Heart right ventricle (tissue), 16 donors: ENCODE data around the gene UBXN1. TPM values are rescaled to one million over a fixed set of nuclear protein-coding genes. Genes with fewer than 3 reads are reported as not detected.

Experiments
- ATAC-seq, 8 donors: fragments of 200-7000 bp; cut with Tn5 transposase; one replicate each; pipeline ENCODE4 v1.9.1; 2020; ENCODE audit warnings: mild to moderate bottlenecking in 8 of 8, moderate library complexity in 8 of 8, moderate number of reproducible peaks in 1 of 8
- DNase-seq, 2 donors: peaks; one replicate each; pipeline ENCODE4 v3.0.0-alpha.2; 2020
- H3K27ac ChIP-seq, 10 donors: fragments of 200-600 bp; sonication (generic) in 2 of 10; one replicate each; pipeline versions ENCODE4 v1.5.0 to v1.8.0; 2020 to 2022; ENCODE audit warnings: mild to moderate bottlenecking in 3 of 10
- H3K27me3 ChIP-seq, 7 donors: fragments of 200-600 bp; one replicate each; pipeline ENCODE4 v1.8.0; 2021 to 2022; ENCODE audit warnings: mild to moderate bottlenecking in 2 of 7
- H3K36me3 ChIP-seq, 9 donors: fragments of 200-600 bp; sonication (generic) in 1 of 9; one replicate each; pipeline versions ENCODE4 v1.5.0 to v1.8.0; 2020 to 2022; ENCODE audit warnings: mild to moderate bottlenecking in 2 of 9
- H3K4me1 ChIP-seq, 9 donors: fragments of 200-600 bp; sonication (generic) in 1 of 9; one replicate each; pipeline versions ENCODE4 v1.5.0 to v1.8.0; 2020 to 2022; ENCODE audit warnings: mild to moderate bottlenecking in 4 of 9
- H3K4me3 ChIP-seq, 10 donors: fragments of 200-600 bp; sonication (generic) in 2 of 10; one replicate each; pipeline versions ENCODE4 v1.5.0 to v1.8.0; 2020 to 2022; ENCODE audit warnings: mild to moderate bottlenecking in 7 of 10, moderate library complexity in 2 of 10
- H3K9me3 ChIP-seq, 11 donors: fragments of 200-600 bp in 10 of 11; sonication (generic) in 2 of 11; one replicate each; pipeline versions ENCODE4 v1.5.0 to v1.8.0; 2013 to 2022; ENCODE audit warnings: mild to moderate bottlenecking in 2 of 11, control low read depth in 1 of 11, moderate library complexity in 1 of 11
- WGBS, 2 donors: extraction: QIAGEN DNeasy Blood & Tissue Kit; methylation state at CpG; one replicate each; pipeline ENCODE4 v1.1.7; 2013; ENCODE audit warnings: inconsistent platforms in 1 of 2; 5-methylcytosine and 5-hydroxymethylcytosine counted together
- intact Hi-C, 10 donors: fragments of 100-400 bp; cut with DNase I; formaldehyde crosslinking; loops; one replicate each; pipeline versions ENCODE4 v1.11.1 to v1.14.2; 2022
- polyA plus RNA-seq, 2 donors: library from polyadenylated mRNA; stranded (reverse); fragments of 200-250 nt; gene quantifications; one replicate each; pipeline ENCODE4 v1.2.3, GENCODE V29; 2013
- total RNA-seq, 10 donors: library from RNA; stranded (reverse); fragmentation: NEBNext Ultra II Directional in 3 of 10; extraction: Animal tissue kit (Norgen Biotek cat#: 25700) in 3 of 10; gene quantifications; one replicate each; pipeline versions ENCODE4 v1.2.1 to v1.2.4, GENCODE V29; 2021 to 2023
- TF ChIP-seq, protein P1 (sequence below), 9 donors: fragments of 200-600 bp; sonication (generic) in 2 of 9; IDR thresholded peaks; one replicate each; pipeline versions ENCODE4 v1.5.0 to v1.8.0; 2021 to 2022; ENCODE audit warnings: antibody characterized with exemption in 9 of 9, mild to moderate bottlenecking in 5 of 9, moderate library complexity in 1 of 9
- donor health status: Arrhythmogenic right ventricular cardiomyopathy.
- donor health status: ischemic (EF 13 %, LVEDD 7.1; RV severe dilation, severe dysfunction).
- donor health status: healthy with polysubstance abuse.
- donor health status: DM: no; HTN: yes; CAD: no.
- donor health status: DM: no; HTN: no; CAD: no.
- donor health status: ischemic (EF 25% LVEDD 6.9; RV normal size, moderate dysfunction).
- donor health status: ischemic (EF 25% LVEDD 5.7; RV mildly dilated, moderate dysfunction).
- donor health status: healthy.
- donor health status: DM: yes; HTN: yes; CAD: no.
- donor health status: Ischemic cardiomyopathy.
- donor health status: ischemic (EF 35%, LVEDD 5.7; RV mildly dilated, moderate dysfunction).
- donor health status: nonischemic (EF 11% LVEDD 7.7; RV severe dilation, severe dysfunction).
- donor health status: DM: yes; HTN: yes; CAD: no.
- donor health status: PGD.
- donor health status: ischemic (EF 29% LVEDD 5.4; RV normal size, mild dysfunction).
- donor health status: nonischemic (EF 23%, LVEDD 6.1; RV moderate dilation, normal function).

Gene UBXN1
- total and polyA plus RNA-seq, 12 donors: 57.8 to 175 (median 82.4) TPM

- Histone ChIP-seq H3K27me3 (no peaks in the 10 kb centered on the region), H3K4me3 (no peak overlapping the region), H3K9me3 (no peaks in the 10 kb centered on the region), H3K4me1 (peaks cover 15 to 55% (median 33%) of the 10 kb centered on the region in 9 donors), H3K27ac (peak overlapping the region in 8 of 10 donors; percentile 50 to 78 (median 64)), H3K36me3 (peaks cover 0 to 73% (median 30%) of the 10 kb centered on the region in 9 donors)
- ATAC-seq (no peak), DNase-seq (no peak)
- 84 to 88% methylated on average over 6 of the region's 6 CpGs for WGBS, 2 donors
- TF ChIP-seq, protein P1, sequence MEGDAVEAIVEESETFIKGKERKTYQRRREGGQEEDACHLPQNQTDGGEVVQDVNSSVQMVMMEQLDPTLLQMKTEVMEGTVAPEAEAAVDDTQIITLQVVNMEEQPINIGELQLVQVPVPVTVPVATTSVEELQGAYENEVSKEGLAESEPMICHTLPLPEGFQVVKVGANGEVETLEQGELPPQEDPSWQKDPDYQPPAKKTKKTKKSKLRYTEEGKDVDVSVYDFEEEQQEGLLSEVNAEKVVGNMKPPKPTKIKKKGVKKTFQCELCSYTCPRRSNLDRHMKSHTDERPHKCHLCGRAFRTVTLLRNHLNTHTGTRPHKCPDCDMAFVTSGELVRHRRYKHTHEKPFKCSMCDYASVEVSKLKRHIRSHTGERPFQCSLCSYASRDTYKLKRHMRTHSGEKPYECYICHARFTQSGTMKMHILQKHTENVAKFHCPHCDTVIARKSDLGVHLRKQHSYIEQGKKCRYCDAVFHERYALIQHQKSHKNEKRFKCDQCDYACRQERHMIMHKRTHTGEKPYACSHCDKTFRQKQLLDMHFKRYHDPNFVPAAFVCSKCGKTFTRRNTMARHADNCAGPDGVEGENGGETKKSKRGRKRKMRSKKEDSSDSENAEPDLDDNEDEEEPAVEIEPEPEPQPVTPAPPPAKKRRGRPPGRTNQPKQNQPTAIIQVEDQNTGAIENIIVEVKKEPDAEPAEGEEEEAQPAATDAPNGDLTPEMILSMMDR (IDR thresholded peaks at IDR 0.05): no peak
- intact Hi-C loops: no loop called here
Measured at GRCh38 chr11:62712276-62712812, 33.5 kb upstream of the UBXN1 start.

- peak overlapping the region; percentile 47 to 75 (median 68) for H3K4me3 ChIP-seq
- DNase-seq (no peak), ATAC-seq (peak in 2 of 8 donors; percentile 1 to 5)
- H3K4me1 ChIP-seq: peaks cover 26 to 75% (median 48%) of the 10 kb centered on the region in 9 donors
- intact Hi-C loops: no loop called here
- WGBS, 2 donors: 59 to 69% methylated on average over 7 of the region's 7 CpGs
- no peaks in the 10 kb centered on the region for H3K27me3 ChIP-seq
- TF ChIP-seq, protein P1 (IDR thresholded peaks at IDR 0.05): no peak
- H3K27ac ChIP-seq: peak overlapping the region; percentile 89 to 100 (median 98)
- H3K9me3 ChIP-seq: no peaks in the 10 kb centered on the region
- H3K36me3 ChIP-seq: peaks cover 0 to 50% (median 18%) of the 10 kb centered on the region in 9 donors
Measured at GRCh38 chr11:62710001-62710345, 31.1 kb upstream of the UBXN1 start.

DNA sequence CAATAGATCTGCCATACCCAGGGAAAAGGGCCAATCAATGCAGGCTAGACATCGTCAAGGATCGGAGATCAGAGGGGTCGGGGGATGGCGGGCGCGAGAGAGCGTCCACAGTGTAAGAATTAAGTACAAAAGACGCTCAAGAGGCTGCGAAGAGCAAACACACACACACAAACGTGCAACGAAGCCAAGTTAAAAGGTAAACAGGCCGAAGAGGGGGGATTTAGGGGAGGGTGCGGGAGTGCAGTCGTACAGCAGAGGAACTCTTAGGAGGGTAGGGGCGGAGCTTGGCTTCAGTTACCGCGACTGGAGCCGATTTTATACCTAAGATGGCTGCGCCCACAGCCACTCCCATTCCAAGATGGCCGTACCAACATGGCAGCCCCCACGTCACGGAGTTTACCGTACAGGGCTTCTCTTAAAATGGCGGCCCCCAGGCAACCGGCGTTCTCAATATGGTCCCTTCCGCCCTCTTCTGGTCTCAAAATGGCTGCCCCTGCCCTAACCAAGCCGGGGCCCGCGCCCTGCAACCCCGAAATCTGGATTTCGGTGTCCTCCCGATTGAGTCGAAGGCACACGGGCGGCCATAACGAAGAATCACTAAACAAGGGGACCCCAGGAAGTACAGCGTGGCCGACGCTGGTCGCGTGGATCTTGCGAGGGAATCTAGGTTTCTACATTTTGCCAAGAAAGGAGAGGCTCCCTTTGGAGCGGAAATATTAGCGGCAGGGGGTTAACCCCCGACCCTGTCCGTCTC lies 30.6 kb upstream of the UBXN1 start:
- TF ChIP-seq, protein P1 (IDR thresholded peaks at IDR 0.05): peak in 5 of 9 donors; percentile 15 to 46 (median 27)
- 1% methylated on average over 47 of the region's 47 CpGs for WGBS, 2 donors
- intact Hi-C loops: loop anchor here in 3 of 10 donors (2.0 to 5.0 kb wide), 4 partner anchors 17 to 133 kb away; partner anchors contain the start of genes LBHD1 (in 2 of the 3), UQCC3 (in 2 of the 3), C11orf98 (in 1 of the 3) and CSKMT (in 1 of the 3)

DNA sequence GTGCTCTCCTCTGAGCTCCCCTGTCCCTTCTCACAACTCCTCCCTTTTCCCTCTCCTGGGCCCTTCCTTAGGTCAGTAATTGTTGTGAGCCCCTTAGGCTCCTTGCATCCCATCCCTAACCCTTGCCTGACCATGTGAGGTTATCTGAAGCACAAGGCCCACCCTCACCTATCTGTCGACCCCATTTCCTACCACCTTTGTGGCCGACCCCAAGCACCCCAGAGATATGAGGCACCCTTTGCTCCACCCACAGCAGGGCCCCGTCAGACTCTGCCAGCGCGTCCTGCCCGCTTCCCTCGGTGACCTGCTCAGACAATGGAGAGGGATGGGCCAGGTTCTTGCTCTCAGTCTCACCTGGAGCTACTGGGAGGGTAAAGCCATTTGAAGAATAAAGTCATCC lies 29.9 kb upstream of the UBXN1 start:
- Histone ChIP-seq H3K36me3 (peaks cover 0 to 38% (median 11%) of the 10 kb centered on the region in 9 donors), H3K27me3 (no peaks in the 10 kb centered on the region), H3K9me3 (no peaks in the 10 kb centered on the region), H3K4me1 (peaks cover 26 to 73% (median 48%) of the 10 kb centered on the region in 9 donors), H3K27ac (peak overlapping the region; percentile 44 to 100 (median 98)), H3K4me3 (peak overlapping the region; percentile 43 to 75 (median 68))
- 4% methylated on average over 7 of the region's 7 CpGs for WGBS, 2 donors
- ATAC-seq (peak in 3 of 8 donors; percentile 1 to 8 (median 1)), DNase-seq (no peak)
- TF ChIP-seq, protein P1 (IDR thresholded peaks at IDR 0.05): no peak
- intact Hi-C loops: loop anchor here in 3 of 10 donors (2.0 to 5.0 kb wide), 4 partner anchors 18 to 134 kb away; partner anchors contain the start of genes LBHD1 (in 2 of the 3), UQCC3 (in 2 of the 3), C11orf98 (in 1 of the 3) and CSKMT (in 1 of the 3)

More for the DNA sequence above, 30.6 kb upstream of the UBXN1 start:
- Histone ChIP-seq H3K4me1 (peaks cover 26 to 73% (median 49%) of the 10 kb centered on the region in 9 donors), H3K36me3 (peaks cover 0 to 44% (median 14%) of the 10 kb centered on the region in 9 donors), H3K9me3 (no peaks in the 10 kb centered on the region), H3K27ac (peak overlapping the region; percentile 89 to 100 (median 98)), H3K4me3 (peak overlapping the region; percentile 47 to 75 (median 68)), H3K27me3 (no peaks in the 10 kb centered on the region)
- peak; percentile 95 to 99 for DNase-seq
- peak; percentile 80 to 92 (median 87) for ATAC-seq
